Measurements from ENCODE around the gene KCNA1. TPM values are rescaled to one million over a fixed set of nuclear protein-coding genes. Genes with fewer than 3 reads are reported as not detected.

Gene KCNA1
- total RNA-seq, 4 donors from 2014 or later = not detected

GRCh38 chr12:4933411-4933810, 23.7 kb downstream of the KCNA1 start:
- H3K27me3 ChIP-seq = peaks cover 6 to 17% (median 7%) of the 10 kb centered on the region in 3 donors
- H3K27ac ChIP-seq = no peak overlapping the region
- no peaks in the 10 kb centered on the region for H3K9me3 ChIP-seq
- H3K36me3 ChIP-seq = no peaks in the 10 kb centered on the region
- no peak for TF ChIP-seq CTCF (IDR thresholded peaks at IDR 0.05 in 4 of 5, conservative IDR thresholded peaks at IDR 0.05 in 1 of 5)
- no peak for TF ChIP-seq POLR2A (IDR thresholded peaks at IDR 0.05)
- in situ Hi-C loops (cut with MboI; ENCODE audit: low sequenced_read_pairs in 4 of 4) = no loop called here
- no peaks in the 10 kb centered on the region for H3K4me1 ChIP-seq
- ATAC-seq (no peak), DNase-seq (no peak)
- intact Hi-C loops (cut with DNase I; ENCODE audit: low total_unique reads) = no loop called here
- H3K4me3 ChIP-seq = no peak overlapping the region

- in situ Hi-C loops (cut with MboI; ENCODE audit: low sequenced_read_pairs in 4 of 4) = no loop called here
- no peak for ATAC-seq
- Histone ChIP-seq H3K4me3 (no peak overlapping the region), H3K36me3 (no peaks in the 10 kb centered on the region), H3K27me3 (peaks cover 6 to 17% (median 7%) of the 10 kb centered on the region in 3 donors), H3K9me3 (no peaks in the 10 kb centered on the region), H3K4me1 (no peaks in the 10 kb centered on the region), H3K27ac (no peak overlapping the region)
- intact Hi-C loops (cut with DNase I; ENCODE audit: low total_unique reads) = no loop called here
- TF ChIP-seq POLR2A (IDR thresholded peaks at IDR 0.05) (no peak), CTCF (IDR thresholded peaks at IDR 0.05 in 4 of 5, conservative IDR thresholded peaks at IDR 0.05 in 1 of 5) (no peak)
- DNase-seq = no peak
Observed at GRCh38 chr12:4934407-4935035, 24.8 kb downstream of the KCNA1 start.

- Histone ChIP-seq H3K36me3 (no peaks in the 10 kb centered on the region), H3K4me3 (no peak overlapping the region), H3K27ac (no peak overlapping the region), H3K27me3 (peaks cover 3 to 4% (median 4%) of the 10 kb centered on the region in 3 donors), H3K9me3 (no peaks in the 10 kb centered on the region), H3K4me1 (no peaks in the 10 kb centered on the region)
- no peak for ATAC-seq
- no peak for DNase-seq
- in situ Hi-C loops (cut with MboI; ENCODE audit: low sequenced_read_pairs in 4 of 4) = no loop called here
- intact Hi-C loops (cut with DNase I; ENCODE audit: low total_unique reads) = no loop called here
- TF ChIP-seq CTCF (IDR thresholded peaks at IDR 0.05 in 4 of 5, conservative IDR thresholded peaks at IDR 0.05 in 1 of 5) (no peak), POLR2A (IDR thresholded peaks at IDR 0.05) (no peak)
Observed at GRCh38 chr12:4938900-4939299, 29.2 kb downstream of the KCNA1 start.

GRCh38 chr12:4939418-4940023, 29.8 kb downstream of the KCNA1 start:
- Histone ChIP-seq H3K9me3 (no peaks in the 10 kb centered on the region), H3K36me3 (no peaks in the 10 kb centered on the region), H3K4me1 (no peaks in the 10 kb centered on the region), H3K4me3 (no peak overlapping the region), H3K27ac (no peak overlapping the region), H3K27me3 (peaks cover 0 to under 1% (median 0%) of the 10 kb centered on the region in 3 donors)
- intact Hi-C loops (cut with DNase I; ENCODE audit: low total_unique reads) (no loop called here), in situ Hi-C loops (cut with MboI; ENCODE audit: low sequenced_read_pairs in 4 of 4) (no loop called here)
- TF ChIP-seq POLR2A (IDR thresholded peaks at IDR 0.05) (no peak), CTCF (IDR thresholded peaks at IDR 0.05 in 4 of 5, conservative IDR thresholded peaks at IDR 0.05 in 1 of 5) (no peak)
- ATAC-seq (no peak), DNase-seq (no peak)
